Loucy (cell line): ENCODE results near the gene WDR17.
A peak's percentile ranks its signal among the peaks of the same experiment; 100 is the strongest.

ENCODE experiments used
- H2AFZ ChIP-seq: fragments of 200-600 bp; sonication (generic); 2 replicates; pipeline ENCODE4 v1.6.0; 2016; ENCODE audit warnings: antibody characterized with exemption, mild to moderate bottlenecking, low read length, moderate library complexity
- H3F3A ChIP-seq: fragments of 200-600 bp; 2 replicates; pipeline ENCODE4 v1.6.0; 2016; ENCODE audit warnings: antibody characterized with exemption, low read depth, mild to moderate bottlenecking
- H3K27me3 ChIP-seq: fragments of 200-600 bp; sonication (generic); 2 replicates; pipeline ENCODE4 v1.6.1; 2014; ENCODE audit warnings: low read length, mild to moderate bottlenecking; ENCODE audit not compliant: insufficient read depth, poor library complexity, severe bottlenecking
- H3K36me3 ChIP-seq: fragments of 200-600 bp; sonication (generic); 2 replicates; pipeline ENCODE4 v1.6.1; 2016; ENCODE audit warnings: low read length; ENCODE audit not compliant: insufficient read depth
- H3K4me1 ChIP-seq: fragments of 200-600 bp; sonication (generic); 2 replicates; pipeline ENCODE4 v1.5.1; 2014; ENCODE audit warnings: low read length, mild to moderate bottlenecking; ENCODE audit not compliant: insufficient read depth, poor library complexity, severe bottlenecking
- H3K4me2 ChIP-seq: fragments of 200-600 bp; sonication (generic); 2 replicates; pipeline ENCODE4 v1.6.0; 2014; ENCODE audit warnings: antibody characterized with exemption, low read length, low read depth, mild to moderate bottlenecking; ENCODE audit not compliant: poor library complexity, severe bottlenecking
- H3K4me3 ChIP-seq: fragments of 200-600 bp; sonication (generic); 2 replicates; pipeline ENCODE4 v1.5.1; 2014; ENCODE audit warnings: low read length, mild to moderate bottlenecking, mixed read lengths; ENCODE audit not compliant: poor library complexity, severe bottlenecking
- H3K79me2 ChIP-seq: fragments of 200-600 bp; sonication (generic); 2 replicates; pipeline ENCODE4 v1.6.1; 2014; ENCODE audit warnings: low read length; ENCODE audit not compliant: insufficient read depth
- H3K9ac ChIP-seq: fragments of 200-600 bp; sonication (generic); 2 replicates; pipeline ENCODE4 v1.6.0; 2014; ENCODE audit warnings: mild to moderate bottlenecking, low read depth, low read length, moderate library complexity; ENCODE audit not compliant: poor library complexity, severe bottlenecking
- H3K9me2 ChIP-seq: fragments of 200-600 bp; sonication (generic); replicated peaks from 2 replicates; pipeline ENCODE4 v1.6.1; 2016; ENCODE audit warnings: low read depth, low read length, mixed read lengths
- H3K9me3 ChIP-seq: fragments of 200-600 bp; sonication (generic); 2 replicates; pipeline ENCODE4 v1.6.1; 2014; ENCODE audit warnings: mild to moderate bottlenecking, antibody characterized with exemption, low read length, low read depth; ENCODE audit not compliant: insufficient read depth
- H4K20me1 ChIP-seq: fragments of 200-600 bp; sonication (generic); 2 replicates; pipeline ENCODE4 v1.6.0; 2014; ENCODE audit warnings: antibody characterized with exemption, low read length, mild to moderate bottlenecking; ENCODE audit not compliant: insufficient read depth, poor library complexity, severe bottlenecking
- EZH2phosphoT487 ChIP-seq: fragments of 200-600 bp; IDR thresholded peaks from 2 replicates; pipeline ENCODE4 v1.6.1; 2018; ENCODE audit warnings: antibody characterized with exemption, mild to moderate bottlenecking, moderate library complexity, borderline replicate concordance
- TF ChIP-seq, protein P1 (sequence below): fragments of 200-600 bp; sonication (generic); conservative IDR thresholded peaks from 2 replicates; pipeline ENCODE4 v1.5.1; 2014; ENCODE audit warnings: mild to moderate bottlenecking, antibody characterized with exemption, low read length

WDR17 gene

DNA sequence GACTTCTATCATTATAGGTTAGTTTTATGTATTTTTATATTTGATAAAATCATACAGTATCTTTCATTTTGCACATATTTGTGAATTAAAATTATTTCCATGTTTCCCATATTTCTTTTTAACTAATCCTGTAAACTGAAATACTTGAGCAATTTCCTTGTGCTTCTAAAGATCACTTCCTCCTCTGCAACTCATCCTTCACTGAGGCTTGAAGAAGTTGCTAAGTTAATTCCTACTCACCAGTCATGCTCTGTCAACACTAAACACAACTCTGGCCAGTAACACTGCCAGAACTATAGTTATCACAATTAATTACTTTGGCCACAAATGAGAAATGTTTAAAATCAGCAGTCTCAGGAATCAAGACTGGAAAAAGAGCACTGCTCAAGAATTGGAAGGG is 123.0 kb downstream of the WDR17 start:
- no peak overlapping the region for H3K4me2 ChIP-seq
- no peak overlapping the region for H2AFZ ChIP-seq
- TF ChIP-seq, protein P1, sequence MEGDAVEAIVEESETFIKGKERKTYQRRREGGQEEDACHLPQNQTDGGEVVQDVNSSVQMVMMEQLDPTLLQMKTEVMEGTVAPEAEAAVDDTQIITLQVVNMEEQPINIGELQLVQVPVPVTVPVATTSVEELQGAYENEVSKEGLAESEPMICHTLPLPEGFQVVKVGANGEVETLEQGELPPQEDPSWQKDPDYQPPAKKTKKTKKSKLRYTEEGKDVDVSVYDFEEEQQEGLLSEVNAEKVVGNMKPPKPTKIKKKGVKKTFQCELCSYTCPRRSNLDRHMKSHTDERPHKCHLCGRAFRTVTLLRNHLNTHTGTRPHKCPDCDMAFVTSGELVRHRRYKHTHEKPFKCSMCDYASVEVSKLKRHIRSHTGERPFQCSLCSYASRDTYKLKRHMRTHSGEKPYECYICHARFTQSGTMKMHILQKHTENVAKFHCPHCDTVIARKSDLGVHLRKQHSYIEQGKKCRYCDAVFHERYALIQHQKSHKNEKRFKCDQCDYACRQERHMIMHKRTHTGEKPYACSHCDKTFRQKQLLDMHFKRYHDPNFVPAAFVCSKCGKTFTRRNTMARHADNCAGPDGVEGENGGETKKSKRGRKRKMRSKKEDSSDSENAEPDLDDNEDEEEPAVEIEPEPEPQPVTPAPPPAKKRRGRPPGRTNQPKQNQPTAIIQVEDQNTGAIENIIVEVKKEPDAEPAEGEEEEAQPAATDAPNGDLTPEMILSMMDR: no peak
- TF ChIP-seq EZH2phosphoT487: no peak
- H3K27me3 ChIP-seq: no peaks in the 10 kb centered on the region
- no peaks in the 10 kb centered on the region for H3K36me3 ChIP-seq
- no peaks in the 10 kb centered on the region for H3K9me2 ChIP-seq
- no peaks in the 10 kb centered on the region for H3K79me2 ChIP-seq
- no peaks in the 10 kb centered on the region for H3K9me3 ChIP-seq
- H3K9ac ChIP-seq: no peak overlapping the region
- H3K4me3 ChIP-seq: no peak overlapping the region
- H3K4me1 ChIP-seq: no peaks in the 10 kb centered on the region
- no peaks in the 10 kb centered on the region for H3F3A ChIP-seq
- no peaks in the 10 kb centered on the region for H4K20me1 ChIP-seq

DNA sequence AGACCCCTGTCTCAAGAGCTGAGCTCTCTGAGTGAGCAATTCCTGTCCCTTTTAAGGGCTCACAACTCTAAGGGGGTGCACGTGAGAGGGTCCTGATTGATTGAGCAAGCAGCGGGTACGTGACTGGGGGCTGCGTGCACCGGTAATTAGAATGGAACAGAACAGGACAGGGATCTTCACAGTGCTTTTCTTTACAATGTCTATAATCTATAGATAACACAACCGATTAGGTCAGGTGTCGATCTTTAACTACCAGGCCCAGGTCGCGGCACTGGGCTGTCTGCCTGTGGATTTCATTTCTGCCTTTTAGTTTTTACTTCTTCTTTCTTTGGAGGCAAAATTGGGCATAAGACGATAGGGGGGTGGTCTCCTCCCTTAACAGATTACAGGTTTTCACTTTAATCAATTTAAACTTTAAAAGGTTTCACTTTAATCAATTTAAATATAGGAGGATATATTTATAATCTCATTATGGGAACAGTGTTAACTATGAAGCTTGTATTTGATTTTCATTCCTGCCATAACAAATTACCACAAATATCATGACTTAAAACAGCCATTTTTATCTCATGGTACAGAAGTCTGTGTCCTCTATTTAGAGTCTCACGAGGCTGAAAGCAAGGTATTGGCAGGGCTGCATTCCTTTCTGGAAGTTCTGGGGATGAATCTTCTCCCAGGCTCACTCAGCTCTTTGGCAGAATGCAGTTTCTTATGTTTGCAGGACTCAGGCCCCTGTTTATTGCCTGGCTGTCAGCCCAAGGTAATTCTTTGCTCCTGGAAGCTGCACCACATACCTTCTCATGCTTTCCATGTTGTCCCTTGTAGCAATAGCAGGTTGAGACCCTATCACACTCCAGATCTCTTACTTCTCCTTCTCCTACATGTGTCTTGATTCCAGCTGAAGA is 124.5 kb downstream of the WDR17 start:
- Histone ChIP-seq H3K9me3 (no peaks in the 10 kb centered on the region), H3K4me3 (no peak overlapping the region), H3K4me2 (no peak overlapping the region), H3K79me2 (no peaks in the 10 kb centered on the region), H3K4me1 (no peaks in the 10 kb centered on the region), H2AFZ (no peak overlapping the region), H3F3A (no peaks in the 10 kb centered on the region), H3K27me3 (peaks cover 6% of the 10 kb centered on the region), H3K36me3 (no peaks in the 10 kb centered on the region), H3K9me2 (no peaks in the 10 kb centered on the region), H3K9ac (no peak overlapping the region), H4K20me1 (no peaks in the 10 kb centered on the region)
- TF ChIP-seq, protein P1: no peak
- TF ChIP-seq EZH2phosphoT487: no peak

DNA sequence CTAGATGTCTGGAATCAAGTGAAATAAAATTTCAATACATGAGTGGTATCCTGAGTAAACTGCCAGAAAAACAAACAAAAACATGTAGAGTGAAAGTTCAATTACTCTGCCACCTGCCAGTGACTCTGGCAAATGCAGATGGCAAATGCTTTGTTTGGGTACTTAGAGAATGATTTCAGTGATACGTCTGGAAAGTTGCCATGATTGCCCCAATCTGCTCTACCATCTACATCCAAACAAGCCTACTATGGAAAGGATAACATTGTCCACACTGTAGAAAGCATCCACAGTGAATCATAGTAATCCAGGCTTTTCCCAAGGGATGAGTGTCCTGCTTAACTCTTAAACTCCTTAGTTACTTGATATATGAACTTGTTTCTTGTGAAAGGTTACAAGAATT is 126.3 kb downstream of the WDR17 start:
- H3K27me3 ChIP-seq: peaks cover 6% of the 10 kb centered on the region
- H3K36me3 ChIP-seq: no peaks in the 10 kb centered on the region
- H3K79me2 ChIP-seq: no peaks in the 10 kb centered on the region
- H3K4me2 ChIP-seq: no peak overlapping the region
- no peak for TF ChIP-seq EZH2phosphoT487
- TF ChIP-seq, protein P1: peak; percentile 21; the same call in 1 of the 2 replicates
- H3K4me1 ChIP-seq: peaks cover 3% of the 10 kb centered on the region
- H2AFZ ChIP-seq: no peak overlapping the region
- H3K9me2 ChIP-seq: no peaks in the 10 kb centered on the region
- no peaks in the 10 kb centered on the region for H3K9me3 ChIP-seq
- no peaks in the 10 kb centered on the region for H4K20me1 ChIP-seq
- H3F3A ChIP-seq: no peaks in the 10 kb centered on the region
- H3K4me3 ChIP-seq: no peak overlapping the region
- H3K9ac ChIP-seq: no peak overlapping the region
